ENCODE data around the gene VGLL1. TPM values are rescaled to one million over a fixed set of nuclear protein-coding genes. Genes with fewer than 3 reads are reported as not detected.

Gene VGLL1
- total RNA-seq, 2 experiments from 2014 or later: not detected

- no peak for DNase-seq (ENCODE audit: low spot score)
- POLR2A ChIA-PET: no interaction called here
- H3K4me1 ChIP-seq (ENCODE audit: insufficient read depth, low read length, poor library complexity, severe bottlenecking): no peaks in the 10 kb centered on the region
- no peaks in the 10 kb centered on the region for H4K20me1 ChIP-seq (ENCODE audit: insufficient read depth, low read length)
- H3K4me2 ChIP-seq (ENCODE audit: low read length): no peak overlapping the region
- intact Hi-C loops (cut with micrococcal nuclease; ENCODE audit: unreplicated experiment): no loop called here
- no peaks in the 10 kb centered on the region for H3K79me2 ChIP-seq (ENCODE audit: insufficient read depth, low read depth, low read length)
- no peaks in the 10 kb centered on the region for H3K9me2 ChIP-seq (ENCODE audit: insufficient read depth, low read length)
- no TSS peak for BruUV-seq (replicated peaks)
- H2AFZ ChIP-seq (ENCODE audit: low read length): no peak overlapping the region
- TF ChIP-seq CTCF (conservative IDR thresholded peaks at IDR 0.05; ENCODE audit: low read length) (no peak), EZH2phosphoT487 (IDR thresholded peaks at IDR 0.05; ENCODE audit: borderline replicate concordance, low read depth, low read length) (no peak)
- CTCF ChIA-PET (ENCODE audit: unreplicated experiment): no interaction called here
- no peaks in the 10 kb centered on the region for H3K36me3 ChIP-seq (ENCODE audit: insufficient read depth, low read length)
- no peaks in the 10 kb centered on the region for H3K9me3 ChIP-seq (ENCODE audit: low read length)
- no peak overlapping the region for H3K27ac ChIP-seq (ENCODE audit: low read depth, low read length, poor library complexity, severe bottlenecking)
- no peak overlapping the region for H3K4me3 ChIP-seq (ENCODE audit: low read depth, low read length, poor library complexity, severe bottlenecking)
Observed at GRCh38 chrX:136525738-136526606, 6.0 kb upstream of the VGLL1 start.

GRCh38 chrX:136528645-136529315, 3.2 kb upstream of the VGLL1 start:
- Histone ChIP-seq H3K4me2 (ENCODE audit: low read length) (no peak overlapping the region), H3K9me2 (ENCODE audit: insufficient read depth, low read length) (no peaks in the 10 kb centered on the region), H3K9me3 (ENCODE audit: low read length) (no peaks in the 10 kb centered on the region), H3K4me3 (ENCODE audit: low read depth, low read length, poor library complexity, severe bottlenecking) (no peak overlapping the region), H2AFZ (ENCODE audit: low read length) (no peak overlapping the region), H3K79me2 (ENCODE audit: insufficient read depth, low read depth, low read length) (no peaks in the 10 kb centered on the region), H3K4me1 (ENCODE audit: insufficient read depth, low read length, poor library complexity, severe bottlenecking) (no peaks in the 10 kb centered on the region), H4K20me1 (ENCODE audit: insufficient read depth, low read length) (no peaks in the 10 kb centered on the region), H3K27ac (ENCODE audit: low read depth, low read length, poor library complexity, severe bottlenecking) (no peak overlapping the region), H3K36me3 (ENCODE audit: insufficient read depth, low read length) (no peaks in the 10 kb centered on the region)
- CTCF ChIA-PET (ENCODE audit: unreplicated experiment): no interaction called here
- POLR2A ChIA-PET: no interaction called here
- no TSS peak for BruUV-seq (replicated peaks)
- DNase-seq (ENCODE audit: low spot score): no peak
- intact Hi-C loops (cut with micrococcal nuclease; ENCODE audit: unreplicated experiment): no loop called here
- TF ChIP-seq CTCF (conservative IDR thresholded peaks at IDR 0.05; ENCODE audit: low read length) (no peak), EZH2phosphoT487 (IDR thresholded peaks at IDR 0.05; ENCODE audit: borderline replicate concordance, low read depth, low read length) (no peak)

- no peak for TF ChIP-seq CTCF (conservative IDR thresholded peaks at IDR 0.05; ENCODE audit: low read length)
- TF ChIP-seq EZH2phosphoT487 (IDR thresholded peaks at IDR 0.05; ENCODE audit: borderline replicate concordance, low read depth, low read length): no peak
- H3K36me3 ChIP-seq (ENCODE audit: insufficient read depth, low read length): no peaks in the 10 kb centered on the region
- H3K4me3 ChIP-seq (ENCODE audit: low read depth, low read length, poor library complexity, severe bottlenecking): no peak overlapping the region
- no peaks in the 10 kb centered on the region for H3K4me1 ChIP-seq (ENCODE audit: insufficient read depth, low read length, poor library complexity, severe bottlenecking)
- H3K4me2 ChIP-seq (ENCODE audit: low read length): no peak overlapping the region
- H3K9me3 ChIP-seq (ENCODE audit: low read length): no peaks in the 10 kb centered on the region
- DNase-seq (ENCODE audit: low spot score): no peak
- intact Hi-C loops (cut with micrococcal nuclease; ENCODE audit: unreplicated experiment): no loop called here
- BruUV-seq (replicated peaks): no TSS peak
- POLR2A ChIA-PET: no interaction called here
- no peaks in the 10 kb centered on the region for H3K9me2 ChIP-seq (ENCODE audit: insufficient read depth, low read length)
- CTCF ChIA-PET (ENCODE audit: unreplicated experiment): no interaction called here
- no peaks in the 10 kb centered on the region for H3K79me2 ChIP-seq (ENCODE audit: insufficient read depth, low read depth, low read length)
- H4K20me1 ChIP-seq (ENCODE audit: insufficient read depth, low read length): no peaks in the 10 kb centered on the region
- H3K27ac ChIP-seq (ENCODE audit: low read depth, low read length, poor library complexity, severe bottlenecking): no peak overlapping the region
- no peak overlapping the region for H2AFZ ChIP-seq (ENCODE audit: low read length)
Observed at GRCh38 chrX:136529795-136530194, 2.2 kb upstream of the VGLL1 start.

Measured in OCI-LY7 (cell line).